ENCODE data around the gene ING3. TPM values are rescaled to one million over a fixed set of nuclear protein-coding genes. Genes with fewer than 3 reads are reported as not detected.
"Not testable (repeated sequence)": the region's sequence is repeated elsewhere in the genome, so short reads cannot be mapped to it uniquely, and the experiment has no call there.

Gene ING3
- total RNA-seq, 1 donor from 2014 or later: 22.6 TPM

GRCh38 chr7:121000081-121000983 is 49.8 kb downstream of the ING3 start:
- no peak for DNase-seq (ENCODE audit: extremely low read depth, low read depth, low spot score)

- no peak for DNase-seq (ENCODE audit: extremely low read depth, low read depth, low spot score)
Measured at GRCh38 chr7:121001234-121001906, 50.8 kb downstream of the ING3 start.

- no peak for DNase-seq (ENCODE audit: extremely low read depth, low read depth, low spot score)
Measured at GRCh38 chr7:121002048-121002756, 51.6 kb downstream of the ING3 start.

GRCh38 chr7:121002757-121003200 is 52.2 kb downstream of the ING3 start:
- DNase-seq (ENCODE audit: extremely low read depth, low read depth, low spot score): no peak

GRCh38 chr7:121003986-121004685 is 53.6 kb downstream of the ING3 start:
- no peak for DNase-seq (ENCODE audit: extremely low read depth, low read depth, low spot score)

GRCh38 chr7:121005058-121005457 is 54.5 kb downstream of the ING3 start:
- not testable (repeated sequence) for DNase-seq (ENCODE audit: extremely low read depth, low read depth, low spot score)

- no peak for DNase-seq (ENCODE audit: extremely low read depth, low read depth, low spot score)
Measured at GRCh38 chr7:121005996-121006584, 55.5 kb downstream of the ING3 start.

- no peak for DNase-seq (ENCODE audit: extremely low read depth, low read depth, low spot score)
Measured at GRCh38 chr7:121006711-121007315, 56.2 kb downstream of the ING3 start.

GRCh38 chr7:121008816-121009215 is 58.2 kb downstream of the ING3 start:
- no peak for DNase-seq (ENCODE audit: extremely low read depth, low read depth, low spot score)

GRCh38 chr7:121011401-121011800 is 60.8 kb downstream of the ING3 start:
- DNase-seq (ENCODE audit: extremely low read depth, low read depth, low spot score): no peak

GRCh38 chr7:121012170-121012874 is 61.7 kb downstream of the ING3 start:
- no peak for DNase-seq (ENCODE audit: extremely low read depth, low read depth, low spot score)

- no peak for DNase-seq (ENCODE audit: extremely low read depth, low read depth, low spot score)
Measured at GRCh38 chr7:121012919-121013318, 62.3 kb downstream of the ING3 start.

- DNase-seq (ENCODE audit: extremely low read depth, low read depth, low spot score): no peak
Measured at GRCh38 chr7:121015560-121015959, 65.0 kb downstream of the ING3 start.

GRCh38 chr7:121016966-121017365 is 66.4 kb downstream of the ING3 start:
- DNase-seq (ENCODE audit: extremely low read depth, low read depth, low spot score): no peak

GRCh38 chr7:121017586-121017985 is 67.0 kb downstream of the ING3 start:
- DNase-seq (ENCODE audit: extremely low read depth, low read depth, low spot score): no peak

GRCh38 chr7:121019018-121019417 is 68.4 kb downstream of the ING3 start:
- DNase-seq (ENCODE audit: extremely low read depth, low read depth, low spot score): no peak

- DNase-seq (ENCODE audit: extremely low read depth, low read depth, low spot score): peak; percentile 58
Measured at GRCh38 chr7:121020249-121020988, 69.8 kb downstream of the ING3 start.
